PFSK-1 (cell line): ENCODE measurements around the gene HIPK2.

Experiments used
- FOXP2 ChIP-seq: optimal IDR thresholded peaks from 2 replicates; pipeline ENCODE3; 2011; ENCODE audit warnings: borderline replicate concordance, control low read depth, inconsistent platforms; ENCODE audit not compliant: insufficient read depth; ENCODE audit errors: extremely low read length, extremely low read depth
- POLR2AphosphoS5 ChIP-seq: IDR thresholded peaks from 2 replicates; pipeline ENCODE4 v1.6.1; 2012; ENCODE audit warnings: low read depth, mild to moderate bottlenecking, control low read depth, low read length, moderate library complexity
- REST ChIP-seq, 2 experiments: IDR thresholded peaks; 2 replicates each; pipeline versions ENCODE4 v1.6.1 to v1.8.0; 2011 to 2012; ENCODE audit warnings: low read depth in 2 of 2, low read length in 2 of 2, control low read depth in 1 of 2, inconsistent platforms in 1 of 2, mild to moderate bottlenecking in 1 of 2, moderate library complexity in 1 of 2; ENCODE audit not compliant: insufficient read depth in 1 of 2
- SIN3A ChIP-seq: IDR thresholded peaks from 2 replicates; pipeline ENCODE4 v1.6.1; 2012; ENCODE audit warnings: mild to moderate bottlenecking, low read length, moderate library complexity, borderline replicate concordance; ENCODE audit not compliant: insufficient read depth
- TAF1 ChIP-seq: IDR thresholded peaks from 2 replicates; pipeline ENCODE4 v1.6.1; 2012; ENCODE audit warnings: low read length, control low read depth, borderline replicate concordance; ENCODE audit not compliant: insufficient read depth

GRCh38 chr7:139645572-139646523, 131.9 kb downstream of the HIPK2 start:
- TF ChIP-seq POLR2AphosphoS5 (no peak), TAF1 (no peak), REST (IDR thresholded peaks at IDR 0.05; ENCODE audit: insufficient read depth in 1 of 2, low read depth in 2 of 2, low read length in 2 of 2) (no peak), SIN3A (no peak), FOXP2 (no peak)
